NCI-H1694 treated with DMSO at 0.1 percent for 48 hours (cell line): Measurements from ENCODE around the gene ZNF487.
"Not testable (repeated sequence)": the region's sequence is repeated elsewhere in the genome, so short reads cannot be mapped to it uniquely, and the experiment has no call there.

Experiments used
- DNase-seq: peaks from one replicate; lab custom pipeline; 2025; lab: John Stamatoyannopoulos, UW

Gene ZNF487

GRCh38 chr10:43437141-43437870, 395 bp downstream of the ZNF487 start:
- DNase-seq, result no peak

- no peak for DNase-seq
These were observed 3.7 kb downstream of the ZNF487 start for GRCh38 chr10:43440463-43441134.

GRCh38 chr10:43444323-43444722, 7.4 kb downstream of the ZNF487 start:
- no peak for DNase-seq

- DNase-seq, result no peak
These were observed 8.1 kb downstream of the ZNF487 start for GRCh38 chr10:43444897-43445466.

GRCh38 chr10:43446219-43447017, 9.5 kb downstream of the ZNF487 start:
- not testable (repeated sequence) for DNase-seq

- DNase-seq, result no peak
These were observed 11.8 kb downstream of the ZNF487 start for GRCh38 chr10:43448742-43449141.

GRCh38 chr10:43452356-43452914, 15.5 kb downstream of the ZNF487 start:
- no peak for DNase-seq

GRCh38 chr10:43453266-43453831, 16.4 kb downstream of the ZNF487 start:
- DNase-seq, result no peak

GRCh38 chr10:43454025-43454424, 17.1 kb downstream of the ZNF487 start:
- not testable (repeated sequence) for DNase-seq

GRCh38 chr10:43456561-43456960, 19.6 kb downstream of the ZNF487 start:
- DNase-seq, result not testable (repeated sequence)

GRCh38 chr10:43458227-43458626, 21.3 kb downstream of the ZNF487 start:
- DNase-seq, result no peak

- peak; percentile 83 for DNase-seq
These were observed 25.0 kb downstream of the ZNF487 start for GRCh38 chr10:43461950-43462349.

- DNase-seq, result not testable (repeated sequence)
These were observed 28.3 kb downstream of the ZNF487 start for GRCh38 chr10:43465086-43465735.

GRCh38 chr10:43465736-43466120, 28.8 kb downstream of the ZNF487 start:
- DNase-seq, result not testable (repeated sequence)

GRCh38 chr10:43471146-43471545, 34.2 kb downstream of the ZNF487 start:
- no peak for DNase-seq

GRCh38 chr10:43471935-43472720, 35.2 kb downstream of the ZNF487 start:
- no peak for DNase-seq

GRCh38 chr10:43479275-43479674, 42.4 kb downstream of the ZNF487 start:
- DNase-seq, result no peak

GRCh38 chr10:43482319-43483078, 45.6 kb downstream of the ZNF487 start:
- DNase-seq, result no peak

- no peak for DNase-seq
These were observed 54.9 kb downstream of the ZNF487 start for GRCh38 chr10:43491855-43492254.

GRCh38 chr10:43502931-43503330, 66.0 kb downstream of the ZNF487 start:
- DNase-seq, result no peak
